ENCODE results near the gene IGF2BP2. TPM values are rescaled to one million over a fixed set of nuclear protein-coding genes. Genes with fewer than 3 reads are reported as not detected.

The IGF2BP2 gene
- total and polyA plus RNA-seq, 2 donors (not counting 1 experiment from before 2014, with no cell fraction given) = 0.01 TPM; not detected in 1

DNA sequence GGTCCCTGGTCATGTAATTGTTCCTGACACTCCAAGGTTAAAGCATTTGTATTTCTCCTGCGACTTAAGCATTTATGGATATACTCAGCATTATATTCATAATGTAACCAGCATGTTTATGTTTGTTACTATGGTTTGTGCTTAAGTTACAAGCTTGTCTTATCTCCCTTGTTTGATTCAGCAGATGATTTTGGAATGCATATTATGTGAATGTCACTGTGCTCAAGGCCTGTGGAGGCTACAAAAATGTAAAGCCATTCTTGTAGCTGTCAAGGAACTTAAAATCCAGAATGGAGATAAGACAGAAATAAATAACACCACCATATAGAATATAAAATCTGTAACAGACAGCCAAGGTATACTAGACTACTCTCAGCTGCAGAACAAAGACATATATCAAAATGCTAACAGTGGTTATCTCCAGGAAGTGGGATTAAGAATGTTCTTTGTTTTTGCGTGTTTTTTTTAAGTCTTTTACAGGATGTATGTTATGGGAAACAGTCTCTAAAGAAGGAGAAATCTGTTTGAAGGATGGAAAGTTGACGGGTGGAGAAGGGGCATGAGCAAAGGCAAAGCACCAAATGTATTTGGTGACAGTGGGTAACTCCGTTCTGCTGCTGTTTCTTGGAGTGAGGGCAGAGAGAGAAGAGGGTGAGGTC lies 61.4 kb downstream of the IGF2BP2 start:
- POLR2A ChIA-PET = no interaction called here
- no peak overlapping the region for H3K4me2 ChIP-seq (replicated peaks; ENCODE audit: low read depth, low read length, poor library complexity, severe bottlenecking)
- H3K4me1 ChIP-seq (ENCODE audit: control insufficient read depth in 2 of 2, insufficient read depth in 2 of 2, low read length in 2 of 2) = no peaks in the 10 kb centered on the region
- no peaks in the 10 kb centered on the region for H4K20me1 ChIP-seq (ENCODE audit: control insufficient read depth, insufficient read depth, low read length, poor library complexity, severe bottlenecking)
- CTCF ChIA-PET = interaction anchor here (0.6 to 2.4 kb wide), 5 partner anchors 9 to 104 kb away, joined by 3 to 8 read pairs (median 3); no protein-coding TSS in a partner anchor
- H3K9ac ChIP-seq (ENCODE audit: low read length) = no peak overlapping the region
- ATAC-seq (ENCODE audit: low read depth) = no peak
- H3K27me3 Mint-ChIP-seq = peaks cover 38% of the 10 kb centered on the region
- no peak overlapping the region for H2AFZ ChIP-seq (ENCODE audit: insufficient read depth, low read depth, low read length, poor library complexity, severe bottlenecking)
- peaks cover 0 to 8% (median 3%) of the 10 kb centered on the region in 4 experiments for H3K27me3 ChIP-seq (replicated peaks in 1 of 4; ENCODE audit: control extremely low read depth in 1 of 4, control insufficient read depth in 3 of 4, insufficient read depth in 4 of 4, low read length in 3 of 4)
- no peaks in the 10 kb centered on the region for H3K4me1 Mint-ChIP-seq
- no peak overlapping the region for H3K4me3 ChIP-seq (ENCODE audit: control extremely low read depth in 1 of 5, extremely low read depth in 1 of 5, insufficient read depth in 1 of 5, low read depth in 2 of 5, low read length in 4 of 5)
- no peak for TF ChIP-seq EZH2 (IDR thresholded peaks at IDR 0.05; ENCODE audit: borderline replicate concordance, insufficient read depth, low read depth, low read length, poor library complexity, severe bottlenecking)
- TF ChIP-seq, protein P1, sequence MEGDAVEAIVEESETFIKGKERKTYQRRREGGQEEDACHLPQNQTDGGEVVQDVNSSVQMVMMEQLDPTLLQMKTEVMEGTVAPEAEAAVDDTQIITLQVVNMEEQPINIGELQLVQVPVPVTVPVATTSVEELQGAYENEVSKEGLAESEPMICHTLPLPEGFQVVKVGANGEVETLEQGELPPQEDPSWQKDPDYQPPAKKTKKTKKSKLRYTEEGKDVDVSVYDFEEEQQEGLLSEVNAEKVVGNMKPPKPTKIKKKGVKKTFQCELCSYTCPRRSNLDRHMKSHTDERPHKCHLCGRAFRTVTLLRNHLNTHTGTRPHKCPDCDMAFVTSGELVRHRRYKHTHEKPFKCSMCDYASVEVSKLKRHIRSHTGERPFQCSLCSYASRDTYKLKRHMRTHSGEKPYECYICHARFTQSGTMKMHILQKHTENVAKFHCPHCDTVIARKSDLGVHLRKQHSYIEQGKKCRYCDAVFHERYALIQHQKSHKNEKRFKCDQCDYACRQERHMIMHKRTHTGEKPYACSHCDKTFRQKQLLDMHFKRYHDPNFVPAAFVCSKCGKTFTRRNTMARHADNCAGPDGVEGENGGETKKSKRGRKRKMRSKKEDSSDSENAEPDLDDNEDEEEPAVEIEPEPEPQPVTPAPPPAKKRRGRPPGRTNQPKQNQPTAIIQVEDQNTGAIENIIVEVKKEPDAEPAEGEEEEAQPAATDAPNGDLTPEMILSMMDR (IDR thresholded peaks at IDR 0.05) = no peak
- H3K9me3 ChIP-seq (ENCODE audit: control extremely low read depth in 1 of 3, control insufficient read depth in 2 of 3, insufficient read depth in 1 of 3, low read length in 2 of 3) = no peaks in the 10 kb centered on the region
- no peak overlapping the region for H3K4me3 Mint-ChIP-seq
- 6% methylated on average over 3 of the region's 4 CpGs for WGBS (ENCODE audit: insufficient coverage)
- no peak for DNase-seq
- no peak overlapping the region for H3K27ac ChIP-seq (ENCODE audit: low read length in 2 of 2)
- H3K36me3 ChIP-seq (replicated peaks in 1 of 2; ENCODE audit: control extremely low read depth in 1 of 2, control insufficient read depth in 1 of 2, extremely low read depth in 1 of 2, insufficient read depth in 2 of 2, low read length in 1 of 2) = no peaks in the 10 kb centered on the region
- H3K9me3 Mint-ChIP-seq (ENCODE audit: insufficient read depth) = no peaks in the 10 kb centered on the region
- no peak overlapping the region for H3K27ac Mint-ChIP-seq
- no peaks in the 10 kb centered on the region for H3K79me2 ChIP-seq (ENCODE audit: control insufficient read depth, insufficient read depth, low read length)
- intact Hi-C loops (cut with micrococcal nuclease) = no loop called here

DNA sequence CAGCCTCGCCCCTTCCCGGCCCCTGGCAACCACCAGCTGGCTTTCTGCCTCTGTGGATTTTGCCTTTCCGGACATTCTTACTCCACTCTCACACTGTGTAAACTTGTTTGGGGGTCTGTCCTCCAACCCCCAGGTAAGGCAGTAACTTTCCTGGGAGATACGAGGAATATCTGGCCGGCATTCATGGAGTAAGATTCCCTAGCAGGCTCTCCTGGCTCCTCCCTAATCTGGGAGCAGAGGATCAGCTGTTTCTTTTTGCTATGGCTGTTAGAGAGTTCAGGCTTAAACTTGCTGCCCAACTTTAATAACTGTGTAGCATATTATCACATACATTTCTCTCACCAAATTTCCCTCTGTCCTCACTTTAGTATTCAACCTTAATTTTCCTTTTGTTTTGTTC lies 64.3 kb downstream of the IGF2BP2 start:
- no peak overlapping the region for H3K9ac ChIP-seq (ENCODE audit: low read length)
- no peak overlapping the region for H2AFZ ChIP-seq (ENCODE audit: insufficient read depth, low read depth, low read length, poor library complexity, severe bottlenecking)
- no peaks in the 10 kb centered on the region for H3K79me2 ChIP-seq (ENCODE audit: control insufficient read depth, insufficient read depth, low read length)
- H3K9me3 ChIP-seq (ENCODE audit: control extremely low read depth in 1 of 3, control insufficient read depth in 2 of 3, insufficient read depth in 1 of 3, low read length in 2 of 3) = peaks cover 0 to 3% (median 0%) of the 10 kb centered on the region in 3 donors
- DNase-seq (no peak), ATAC-seq (ENCODE audit: low read depth) (no peak)
- Mint-ChIP-seq H3K4me1 (no peaks in the 10 kb centered on the region), H3K4me3 (no peak overlapping the region), H3K9me3 (ENCODE audit: insufficient read depth) (peaks cover 2% of the 10 kb centered on the region), H3K27ac (no peak overlapping the region), H3K27me3 (peaks cover 48% of the 10 kb centered on the region)
- 78% methylated on average over 5 of the region's 5 CpGs for WGBS (ENCODE audit: insufficient coverage)
- intact Hi-C loops (cut with micrococcal nuclease) = no loop called here
- ChIA-PET POLR2A (no interaction called here), CTCF (no interaction called here)
- TF ChIP-seq, protein P1 (IDR thresholded peaks at IDR 0.05) = no peak
- TF ChIP-seq EZH2 (IDR thresholded peaks at IDR 0.05; ENCODE audit: borderline replicate concordance, insufficient read depth, low read depth, low read length, poor library complexity, severe bottlenecking) = no peak
- no peak overlapping the region for H3K27ac ChIP-seq (ENCODE audit: low read length in 2 of 2)
- H3K4me1 ChIP-seq (ENCODE audit: control insufficient read depth in 2 of 2, insufficient read depth in 2 of 2, low read length in 2 of 2) = no peaks in the 10 kb centered on the region
- H3K4me3 ChIP-seq (ENCODE audit: control extremely low read depth in 1 of 5, extremely low read depth in 1 of 5, insufficient read depth in 1 of 5, low read depth in 2 of 5, low read length in 4 of 5) = no peak overlapping the region
- no peaks in the 10 kb centered on the region for H4K20me1 ChIP-seq (ENCODE audit: control insufficient read depth, insufficient read depth, low read length, poor library complexity, severe bottlenecking)
- no peak overlapping the region for H3K4me2 ChIP-seq (replicated peaks; ENCODE audit: low read depth, low read length, poor library complexity, severe bottlenecking)
- no peaks in the 10 kb centered on the region for H3K36me3 ChIP-seq (replicated peaks in 1 of 2; ENCODE audit: control extremely low read depth in 1 of 2, control insufficient read depth in 1 of 2, extremely low read depth in 1 of 2, insufficient read depth in 2 of 2, low read length in 1 of 2)
- peaks cover 0 to 7% (median 3%) of the 10 kb centered on the region in 4 experiments for H3K27me3 ChIP-seq (replicated peaks in 1 of 4; ENCODE audit: control extremely low read depth in 1 of 4, control insufficient read depth in 3 of 4, insufficient read depth in 4 of 4, low read length in 3 of 4)
